HG03520 (cell line): ENCODE results near the gene CCSER1.
"Not testable (repeated sequence)": the region's sequence is repeated elsewhere in the genome, so short reads cannot be mapped to it uniquely, and the experiment has no call there.

Experiments
- ATAC-seq: cut with Tn5 transposase; IDR thresholded peaks from one replicate; pipeline ENCODE4 v1.9.1; 2021; ENCODE audit warnings: mild to moderate bottlenecking, moderate library complexity; ENCODE audit not compliant: unreplicated experiment

The CCSER1 gene

GRCh38 chr4:90641861-90642599, 514.8 kb downstream of the CCSER1 start:
- no peak for ATAC-seq

GRCh38 chr4:90643156-90643555, 516.0 kb downstream of the CCSER1 start:
- no peak for ATAC-seq

GRCh38 chr4:90648311-90648710, 521.1 kb downstream of the CCSER1 start:
- ATAC-seq: no peak

GRCh38 chr4:90648791-90649190, 521.6 kb downstream of the CCSER1 start:
- ATAC-seq: no peak

GRCh38 chr4:90660672-90661071, 533.5 kb downstream of the CCSER1 start:
- ATAC-seq: no peak

- ATAC-seq: no peak
Measured at GRCh38 chr4:90670183-90670582, 543.0 kb downstream of the CCSER1 start.

GRCh38 chr4:90689739-90690138, 562.5 kb downstream of the CCSER1 start:
- no peak for ATAC-seq

- no peak for ATAC-seq
Measured at GRCh38 chr4:90695411-90695810, 568.2 kb downstream of the CCSER1 start.

- ATAC-seq: not testable (repeated sequence)
Measured at GRCh38 chr4:90705501-90705900, 578.3 kb downstream of the CCSER1 start.

GRCh38 chr4:90715242-90715641, 588.0 kb downstream of the CCSER1 start:
- no peak for ATAC-seq

- ATAC-seq: no peak
Measured at GRCh38 chr4:90718931-90719330, 591.7 kb downstream of the CCSER1 start.

GRCh38 chr4:90727938-90728337, 600.7 kb downstream of the CCSER1 start:
- no peak for ATAC-seq

GRCh38 chr4:90730752-90731151, 603.6 kb downstream of the CCSER1 start:
- ATAC-seq: no peak

- no peak for ATAC-seq
Measured at GRCh38 chr4:90733211-90733610, 606.0 kb downstream of the CCSER1 start.

- ATAC-seq: no peak
Measured at GRCh38 chr4:90745176-90745575, 618.0 kb downstream of the CCSER1 start.

GRCh38 chr4:90753068-90753467, 625.9 kb downstream of the CCSER1 start:
- no peak for ATAC-seq

GRCh38 chr4:90757534-90758060, 630.4 kb downstream of the CCSER1 start:
- ATAC-seq: no peak

- no peak for ATAC-seq
Measured at GRCh38 chr4:90760059-90760458, 632.9 kb downstream of the CCSER1 start.

- no peak for ATAC-seq
Measured at GRCh38 chr4:90766837-90767236, 639.6 kb downstream of the CCSER1 start.

- no peak for ATAC-seq
Measured at GRCh38 chr4:90769251-90769650, 642.1 kb downstream of the CCSER1 start.

GRCh38 chr4:90780193-90780592, 653.0 kb downstream of the CCSER1 start:
- no peak for ATAC-seq

- no peak for ATAC-seq
Measured at GRCh38 chr4:90786602-90787001, 659.4 kb downstream of the CCSER1 start.

- no peak for ATAC-seq
Measured at GRCh38 chr4:90792696-90793095, 665.5 kb downstream of the CCSER1 start.
